IMR-90 (cell line): Measurements from ENCODE around the gene MICAL2. TPM values are rescaled to one million over a fixed set of nuclear protein-coding genes. Genes with fewer than 3 reads are reported as not detected.
A peak's percentile ranks its signal among the peaks of the same experiment; 100 is the strongest.

Source experiments
- ATAC-seq: fragments of 200-7000 bp; cut with Tn5 transposase; 2 replicates; pipeline ENCODE4 v1.9.1; 2020; ENCODE audit warnings: low read depth, mild to moderate bottlenecking, moderate library complexity
- BruUV-seq: library from RNA; stranded (reverse); fragments of 400-500 nt; replicated peaks from 2 replicates; lab custom pipeline; 2021; lab: Mats Ljungman, UMichigan
- CTCF ChIA-PET: fragments of 300-600 bp; formaldehyde crosslinking; extraction: SDS; loops from one replicate; lab custom pipeline; 2021; ENCODE audit warnings: antibody characterized with exemption; lab: Yijun Ruan, JAX
- POLR2A ChIA-PET: fragments of 300-600 bp; sonication (Branson Sonifier 250); formaldehyde crosslinking; loops from one replicate; lab custom pipeline; 2022; ENCODE audit warnings: antibody characterized with exemption; ENCODE audit not compliant: unreplicated experiment; lab: Charles Lee
- DNase-seq: peaks from one replicate; pipeline ENCODE4 v3.0.0; 2013
- H2AFZ ChIP-seq: replicated peaks from 2 replicates; pipeline ENCODE3; 2013; ENCODE audit warnings: low read length, mild to moderate bottlenecking; ENCODE audit not compliant: poor library complexity
- H2AK5ac ChIP-seq: 2 replicates; pipeline ENCODE4 v1.6.1; 2013; ENCODE audit warnings: low read depth, low read length, inconsistent platforms
- H2AK9ac ChIP-seq: replicated peaks from 2 replicates; pipeline ENCODE3; 2013; ENCODE audit warnings: mild to moderate bottlenecking, low read depth, low read length, moderate library complexity; ENCODE audit not compliant: poor library complexity
- H2BK120ac ChIP-seq: 2 replicates; pipeline ENCODE4 v1.6.1; 2013; ENCODE audit warnings: low read depth, low read length, inconsistent platforms
- H2BK15ac ChIP-seq: 3 replicates; pipeline ENCODE4 v1.6.1; 2013; ENCODE audit warnings: low read depth, low read length, inconsistent platforms
- H2BK20ac ChIP-seq: 2 replicates; pipeline ENCODE4 v1.6.1; 2013; ENCODE audit warnings: low read depth, mild to moderate bottlenecking, inconsistent platforms, low read length, moderate library complexity
- H2BK5ac ChIP-seq: 2 replicates; pipeline ENCODE4 v1.6.1; 2013; ENCODE audit warnings: mild to moderate bottlenecking, low read depth, low read length, inconsistent platforms; ENCODE audit not compliant: poor library complexity, severe bottlenecking
- H3K14ac ChIP-seq: replicated peaks from 2 replicates; pipeline ENCODE4 v1.6.1; 2013; ENCODE audit warnings: low read depth, low read length, inconsistent platforms
- H3K18ac ChIP-seq: 2 replicates; pipeline ENCODE4 v1.6.1; 2013; ENCODE audit warnings: low read depth, low read length, control low read depth
- H3K23ac ChIP-seq: 2 replicates; pipeline ENCODE4 v1.6.1; 2013; ENCODE audit warnings: low read depth, low read length, inconsistent platforms
- H3K27ac ChIP-seq: 2 replicates; pipeline ENCODE4 v1.5.1; 2013; ENCODE audit warnings: mild to moderate bottlenecking, control low read depth, low read length; ENCODE audit not compliant: insufficient read depth
- H3K27me3 ChIP-seq: 2 replicates; pipeline ENCODE4 v1.6.1; 2013; ENCODE audit warnings: low read length; ENCODE audit not compliant: control insufficient read depth, insufficient read depth
- H3K36me3 ChIP-seq: 2 replicates; pipeline ENCODE4 v1.6.1; 2013; ENCODE audit warnings: low read length, mixed read lengths; ENCODE audit not compliant: control insufficient read depth, insufficient read depth
- H3K4ac ChIP-seq: 2 replicates; pipeline ENCODE4 v1.6.1; 2013; ENCODE audit warnings: low read depth, low read length, inconsistent platforms
- H3K4me1 ChIP-seq: 2 replicates; pipeline ENCODE4 v1.6.1; 2013; ENCODE audit warnings: low read length, mixed read lengths; ENCODE audit not compliant: control insufficient read depth, insufficient read depth
- H3K4me2 ChIP-seq: 2 replicates; pipeline ENCODE4 v1.6.1; 2013; ENCODE audit warnings: low read depth, mild to moderate bottlenecking, control low read depth, low read length, moderate library complexity
- H3K4me3 ChIP-seq: 2 replicates; pipeline ENCODE4 v1.5.1; 2013; ENCODE audit warnings: low read depth, mild to moderate bottlenecking, control low read depth, low read length, moderate library complexity; ENCODE audit not compliant: insufficient read depth
- H3K56ac ChIP-seq: 2 replicates; pipeline ENCODE4 v1.6.1; 2013; ENCODE audit warnings: low read length, inconsistent platforms; ENCODE audit not compliant: insufficient read depth; ENCODE audit errors: extremely low read depth
- H3K79me1 ChIP-seq, 2 experiments: 2 replicates each; pipeline ENCODE4 v1.6.1; 2013; ENCODE audit warnings: low read length in 2 of 2, inconsistent platforms in 1 of 2, low read depth in 1 of 2
- H3K9ac ChIP-seq: 2 replicates; pipeline ENCODE4 v1.6.1; 2013; ENCODE audit warnings: low read depth, low read length, control low read depth
- H3K9me1 ChIP-seq: 2 replicates; pipeline ENCODE4 v1.6.1; 2013; ENCODE audit warnings: low read length, inconsistent platforms; ENCODE audit not compliant: insufficient read depth
- H3K9me3 ChIP-seq: 2 replicates; pipeline ENCODE4 v1.6.1; 2013; ENCODE audit warnings: low read length; ENCODE audit not compliant: control insufficient read depth, insufficient read depth
- H4K20me1 ChIP-seq: 2 replicates; pipeline ENCODE4 v1.6.1; 2013; ENCODE audit warnings: low read length, inconsistent platforms; ENCODE audit not compliant: insufficient read depth
- H4K5ac ChIP-seq: 2 replicates; pipeline ENCODE4 v1.6.1; 2013; ENCODE audit warnings: mild to moderate bottlenecking, low read depth, low read length, control low read depth
- H4K8ac ChIP-seq, 2 experiments: 2 replicates each; pipeline ENCODE4 v1.6.1; 2013; ENCODE audit warnings: low read depth in 2 of 2, low read length in 2 of 2, control low read depth in 1 of 2, inconsistent platforms in 1 of 2
- H4K91ac ChIP-seq: 2 replicates; pipeline ENCODE4 v1.6.1; 2013; ENCODE audit warnings: low read depth, low read length, inconsistent platforms; ENCODE audit not compliant: insufficient read depth
- NFE2L2 ChIP-seq: fragments of 150-350 bp; IDR thresholded peaks from 2 replicates; pipeline ENCODE4 v1.6.1; 2016; ENCODE audit warnings: low read depth, mild to moderate bottlenecking, low read length
- RAD21 ChIP-seq: IDR thresholded peaks from 2 replicates; pipeline ENCODE4 v1.6.1; 2012; ENCODE audit warnings: low read length, improper control_type of control experiment
- RCOR1 ChIP-seq: IDR thresholded peaks from 2 replicates; pipeline ENCODE4 v1.6.1; 2012; ENCODE audit warnings: mild to moderate bottlenecking, low read length, improper control_type of control experiment; ENCODE audit not compliant: insufficient replicate concordance
- SMC3 ChIP-seq: fragments of 150-350 bp; IDR thresholded peaks from 2 replicates; pipeline ENCODE4 v1.6.1; 2016; ENCODE audit warnings: low read depth, mild to moderate bottlenecking, antibody characterized with exemption, low read length, moderate library complexity
- WGBS, 2 experiments: methylation state at CpG; one replicate each; pipeline versions ENCODE4 v1.1.5 to v1.1.7; 2013; ENCODE audit warnings: missing lambda C conversion rate in 2 of 2; ENCODE audit not compliant: insufficient read length in 1 of 2; ENCODE audit errors: extremely low coverage in 2 of 2; 5-methylcytosine and 5-hydroxymethylcytosine counted together
- dilution Hi-C: fragments of 300-500 bp; cut with HindIII; formaldehyde crosslinking; loops from one replicate; pipeline ENCODE4 v1.14.3; 2018; ENCODE audit warnings: low sequenced_read_pairs; ENCODE audit not compliant: unreplicated experiment
- in situ Hi-C: fragments of 300-500 bp; cut with MboI; formaldehyde crosslinking; loops from 3 replicates; pipeline ENCODE4 v1.14.3; 2019; ENCODE audit warnings: low sequenced_read_pairs, inconsistent platforms, mixed read lengths
- intact Hi-C: fragments of 100-400 bp; cut with micrococcal nuclease; formaldehyde crosslinking; loops from 2 replicates; pipeline ENCODE4 v1.10.0; 2022
- polyA plus RNA-seq, 3 experiments: library from polyadenylated mRNA; depleted of rRNA; stranded (reverse); fragments of >200 nt; gene quantifications; 2 replicates each; pipeline ENCODE4 v1.2.3, GENCODE V29; 2012; ENCODE audit warnings: low replicate concordance in 1 of 3
- total RNA-seq: library from RNA; depleted of rRNA; stranded (reverse); fragments of >200 nt; gene quantifications from 2 replicates; pipeline ENCODE4 v1.2.3, GENCODE V29; 2012
- TF ChIP-seq, protein P1 (sequence below): fragments of 150-350 bp; IDR thresholded peaks from 2 replicates; pipeline ENCODE4 v1.6.1; 2016; ENCODE audit warnings: low read depth, mild to moderate bottlenecking, low read length, moderate library complexity, borderline replicate concordance
- TF ChIP-seq, protein P2 (sequence below): conservative IDR thresholded peaks from 2 replicates; pipeline ENCODE4 v1.5.1; 2012; ENCODE audit warnings: mild to moderate bottlenecking, low read depth, low read length, improper control_type of control experiment

The MICAL2 gene
- total and polyA plus RNA-seq, 2 of the 4 experiments (the other 2 are of a cell fraction), result 170 to 336 TPM

DNA sequence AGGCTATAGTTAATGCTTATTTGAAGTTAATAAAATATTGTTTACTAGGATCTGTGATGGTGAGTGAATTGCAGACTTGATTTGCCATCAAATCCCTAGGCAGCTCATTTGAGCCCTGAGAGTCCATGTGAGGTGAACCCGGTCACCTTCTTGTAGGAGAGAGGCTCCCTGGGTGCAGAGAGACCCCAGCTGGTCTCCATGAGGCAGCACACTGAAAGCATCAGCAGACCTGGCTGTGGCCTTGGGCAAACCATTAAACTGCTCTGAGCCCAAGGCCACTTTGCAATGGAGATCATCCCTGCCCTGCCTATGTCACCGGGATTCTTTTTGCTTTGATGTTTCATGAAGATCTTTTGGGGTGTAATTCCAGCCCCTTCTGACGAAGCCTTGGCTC, 125.2 kb downstream of the MICAL2 start:
- peaks cover 37% of the 10 kb centered on the region for H3K36me3 ChIP-seq
- peak overlapping the region; percentile 8 for H2BK20ac ChIP-seq
- H2BK120ac ChIP-seq, result peak overlapping the region; percentile 86
- POLR2A ChIA-PET, result no interaction called here
- peak; percentile 34 for TF ChIP-seq RAD21
- TF ChIP-seq SMC3, result no peak; the same call in 1 of the 2 replicates
- no peak for TF ChIP-seq NFE2L2
- TF ChIP-seq, protein P1, sequence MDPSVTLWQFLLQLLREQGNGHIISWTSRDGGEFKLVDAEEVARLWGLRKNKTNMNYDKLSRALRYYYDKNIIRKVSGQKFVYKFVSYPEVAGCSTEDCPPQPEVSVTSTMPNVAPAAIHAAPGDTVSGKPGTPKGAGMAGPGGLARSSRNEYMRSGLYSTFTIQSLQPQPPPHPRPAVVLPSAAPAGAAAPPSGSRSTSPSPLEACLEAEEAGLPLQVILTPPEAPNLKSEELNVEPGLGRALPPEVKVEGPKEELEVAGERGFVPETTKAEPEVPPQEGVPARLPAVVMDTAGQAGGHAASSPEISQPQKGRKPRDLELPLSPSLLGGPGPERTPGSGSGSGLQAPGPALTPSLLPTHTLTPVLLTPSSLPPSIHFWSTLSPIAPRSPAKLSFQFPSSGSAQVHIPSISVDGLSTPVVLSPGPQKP, result no peak
- TF ChIP-seq, protein P2, sequence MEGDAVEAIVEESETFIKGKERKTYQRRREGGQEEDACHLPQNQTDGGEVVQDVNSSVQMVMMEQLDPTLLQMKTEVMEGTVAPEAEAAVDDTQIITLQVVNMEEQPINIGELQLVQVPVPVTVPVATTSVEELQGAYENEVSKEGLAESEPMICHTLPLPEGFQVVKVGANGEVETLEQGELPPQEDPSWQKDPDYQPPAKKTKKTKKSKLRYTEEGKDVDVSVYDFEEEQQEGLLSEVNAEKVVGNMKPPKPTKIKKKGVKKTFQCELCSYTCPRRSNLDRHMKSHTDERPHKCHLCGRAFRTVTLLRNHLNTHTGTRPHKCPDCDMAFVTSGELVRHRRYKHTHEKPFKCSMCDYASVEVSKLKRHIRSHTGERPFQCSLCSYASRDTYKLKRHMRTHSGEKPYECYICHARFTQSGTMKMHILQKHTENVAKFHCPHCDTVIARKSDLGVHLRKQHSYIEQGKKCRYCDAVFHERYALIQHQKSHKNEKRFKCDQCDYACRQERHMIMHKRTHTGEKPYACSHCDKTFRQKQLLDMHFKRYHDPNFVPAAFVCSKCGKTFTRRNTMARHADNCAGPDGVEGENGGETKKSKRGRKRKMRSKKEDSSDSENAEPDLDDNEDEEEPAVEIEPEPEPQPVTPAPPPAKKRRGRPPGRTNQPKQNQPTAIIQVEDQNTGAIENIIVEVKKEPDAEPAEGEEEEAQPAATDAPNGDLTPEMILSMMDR, result 0 out of 2 replicates have a peak, but pooled peaks have one; percentile 17
- TF ChIP-seq RCOR1, result no peak
- H4K8ac ChIP-seq, result peak overlapping the region; percentile 8 to 74; a peak in 3 of 4 replicates
- H3K56ac ChIP-seq, result 0 out of 2 replicates have a peak overlapping the region, but pooled peaks have one; percentile 9
- no peak overlapping the region for H3K4me3 ChIP-seq
- in situ Hi-C loops (loop anchor here (5.0 to 10.0 kb wide), 2 partner anchors 121 to 188 kb away; partner anchors contain the start of gene MICAL2), dilution Hi-C loops (no loop called here), intact Hi-C loops (loop anchor here (5.0 to 10.0 kb wide), 3 partner anchors 47 to 151 kb away; no protein-coding TSS in a partner anchor)
- H4K20me1 ChIP-seq, result no peaks in the 10 kb centered on the region
- H3K9me3 ChIP-seq, result no peaks in the 10 kb centered on the region
- H3K4me2 ChIP-seq, result no peak overlapping the region
- 100% methylated on average over 1 of the region's 3 CpGs; no CpG with 5 or more reads in 1 of the 2 experiments for WGBS, 2 experiments
- H2BK15ac ChIP-seq, result peak overlapping the region; percentile 55; the same call in 2 of the 3 replicates
- no peak overlapping the region for H3K9ac ChIP-seq
- H3K79me1 ChIP-seq, result peaks cover 48 to 91% of the 10 kb centered on the region in 2 experiments
- H3K9me1 ChIP-seq, result peaks cover 15% of the 10 kb centered on the region
- H3K4ac ChIP-seq, result peak overlapping the region; percentile 92
- H3K4me1 ChIP-seq, result peaks cover 7% of the 10 kb centered on the region
- DNase-seq, result peak; percentile 34
- BruUV-seq, result no TSS peak
- H2AFZ ChIP-seq, result no peak overlapping the region
- no peak for ATAC-seq
- CTCF ChIA-PET, result interaction anchor here (2.2 kb wide), 1 partner anchor 149 kb away, joined by 14 read pairs; no protein-coding TSS in a partner anchor
- no peak overlapping the region; the same call in 1 of the 2 replicates for H4K5ac ChIP-seq
- peak overlapping the region; percentile 74 for H2AK5ac ChIP-seq
- H2AK9ac ChIP-seq, result no peak overlapping the region
- peak overlapping the region; percentile 4; the same call in 1 of the 2 replicates for H3K18ac ChIP-seq
- H3K27me3 ChIP-seq, result no peaks in the 10 kb centered on the region
- peak overlapping the region; percentile 62; the same call in 1 of the 2 replicates for H3K27ac ChIP-seq
- H2BK5ac ChIP-seq, result peak overlapping the region; percentile 76
- H4K91ac ChIP-seq, result peak overlapping the region; percentile 87
- H3K14ac ChIP-seq, result peak overlapping the region; percentile 27
- H3K23ac ChIP-seq, result peak overlapping the region; percentile 18; the same call in 1 of the 2 replicates
